Erythroblast (primary cell): ENCODE results near the gene ACRBP.
A peak's percentile ranks its signal among the peaks of the same experiment; 100 is the strongest.

ENCODE experiments used
- DNase-seq, 2 experiments: peaks; one replicate each; lab custom pipeline; 2025; lab: John Stamatoyannopoulos, UW
- GATA1 ChIP-seq: IDR thresholded peaks from 2 replicates; pipeline ENCODE4 v1.6.1; 2011; ENCODE audit warnings: low read depth, mild to moderate bottlenecking, control low read depth, low read length, moderate library complexity
- POLR2A ChIP-seq: IDR thresholded peaks from 2 replicates; pipeline ENCODE4 v1.6.1; 2011; ENCODE audit warnings: mild to moderate bottlenecking, low read length

Gene ACRBP

DNA sequence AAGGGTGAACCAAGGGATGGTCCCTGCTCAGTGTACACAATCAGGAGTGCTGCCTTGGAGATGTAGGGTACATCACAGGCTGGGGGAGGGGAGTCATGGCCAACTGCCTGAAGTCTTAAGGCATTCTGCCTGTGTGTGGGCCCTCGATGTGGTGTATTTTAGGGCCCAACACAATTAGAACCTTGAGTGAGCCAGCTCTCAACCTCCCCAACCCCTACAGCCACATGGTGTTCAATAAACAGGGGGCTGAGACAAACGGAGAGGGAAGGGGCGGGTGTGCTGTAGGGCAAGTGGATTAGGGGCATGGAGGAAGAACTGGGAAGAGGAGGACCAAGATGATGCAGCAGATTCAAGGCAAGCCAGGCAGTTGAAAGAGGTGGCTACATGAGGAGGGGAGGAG is 31.4 kb downstream of the ACRBP start:
- no peak for DNase-seq
- TF ChIP-seq GATA1, result no peak
- TF ChIP-seq POLR2A, result no peak

DNA sequence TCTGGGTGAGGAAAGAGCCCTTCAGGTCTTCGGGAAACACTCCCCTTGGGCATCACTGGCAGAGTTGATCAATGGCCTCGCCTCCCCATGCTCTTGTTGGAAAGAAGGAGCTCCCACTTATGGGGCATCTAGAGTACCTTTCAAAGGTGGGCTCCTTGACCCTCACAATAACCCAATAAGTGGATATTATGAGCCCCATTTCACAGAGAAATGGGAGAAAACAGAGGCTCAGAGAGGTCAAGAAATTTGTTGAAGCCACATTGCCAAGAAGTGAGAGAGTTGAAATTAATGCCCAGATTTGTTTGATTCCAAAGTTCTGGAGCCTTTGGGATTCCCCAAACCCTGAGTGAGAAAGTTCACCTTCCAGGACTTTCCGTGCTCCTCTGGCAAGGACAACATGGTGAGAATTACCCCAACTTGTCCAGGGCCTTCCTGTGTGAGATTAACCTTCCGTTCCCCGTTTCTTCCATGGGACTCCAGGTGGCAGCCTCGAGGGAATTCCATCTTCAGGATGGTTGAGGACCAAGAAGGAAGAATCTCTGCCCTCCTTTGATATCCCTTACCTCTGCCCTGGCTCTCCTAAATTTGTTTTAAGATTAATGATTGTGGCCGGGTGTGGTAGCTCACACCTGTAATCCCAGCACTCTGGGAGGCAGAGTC is 32.6 kb downstream of the ACRBP start:
- TF ChIP-seq GATA1 (no peak), POLR2A (no peak)
- DNase-seq, result no peak

DNA sequence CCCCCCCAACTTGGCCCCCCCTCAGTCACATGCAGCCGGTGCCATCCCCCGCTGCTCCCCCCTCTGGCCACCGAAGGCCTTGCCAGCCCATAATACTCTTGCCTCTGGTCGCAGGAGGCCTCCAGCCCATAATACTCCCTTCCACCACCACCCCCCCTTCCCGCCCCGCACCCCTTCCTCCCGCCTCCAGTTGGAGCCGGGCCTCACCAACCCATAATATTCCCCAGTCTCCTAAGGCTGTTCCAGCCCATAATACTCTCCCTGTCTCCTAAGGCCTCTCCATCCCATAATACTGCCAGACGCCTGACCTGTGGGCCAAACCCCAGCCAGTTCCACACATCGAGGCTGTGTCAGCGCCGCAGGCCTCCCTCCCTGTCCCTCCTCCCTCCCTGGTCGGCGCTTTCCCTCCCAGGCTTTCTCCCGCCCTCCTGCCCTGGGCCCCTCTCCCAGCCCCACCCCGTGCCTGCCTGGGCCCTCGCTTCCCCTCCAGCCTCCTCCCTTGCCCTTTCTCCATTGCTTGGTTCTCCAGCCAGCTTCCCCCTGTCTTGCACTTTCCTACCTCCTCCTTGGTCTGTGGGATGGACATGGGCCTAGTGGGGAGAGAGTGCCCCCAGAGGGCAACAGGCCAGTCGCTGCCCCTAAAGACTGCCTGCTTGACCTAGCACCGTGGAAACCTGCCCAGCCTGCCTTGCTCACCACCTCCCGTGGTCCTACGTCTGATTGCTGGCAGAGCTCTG is 33.3 kb downstream of the ACRBP start:
- peak; percentile 96 to 97 for DNase-seq
- TF ChIP-seq POLR2A (no peak), GATA1 (no peak)

- peak; percentile 89 to 90 for DNase-seq
- TF ChIP-seq GATA1, result no peak
- TF ChIP-seq POLR2A, result no peak
These were observed 34.0 kb downstream of the ACRBP start for GRCh38 chr12:6613015-6613775.

DNA sequence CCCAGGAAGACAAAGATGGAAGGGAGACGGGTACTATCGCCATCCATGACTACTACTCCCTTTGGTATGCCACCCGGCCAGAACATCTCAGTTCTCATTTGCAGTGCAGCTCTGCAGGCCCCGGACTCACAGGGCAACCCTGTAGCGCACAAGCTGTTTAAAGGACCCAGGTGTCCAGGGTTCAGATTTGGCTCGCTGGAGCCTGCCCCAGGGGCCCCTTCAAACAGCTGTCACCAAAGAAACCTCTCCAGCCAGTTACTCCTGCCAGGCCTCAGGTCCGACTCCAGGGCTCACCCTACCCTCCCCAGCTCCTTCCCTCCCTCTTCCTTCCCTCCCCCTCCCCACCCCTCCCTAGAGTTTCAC is 34.6 kb downstream of the ACRBP start:
- no peak for TF ChIP-seq GATA1
- TF ChIP-seq POLR2A, result no peak

GRCh38 chr12:6612247-6612646 is 35.0 kb downstream of the ACRBP start:
- no peak for TF ChIP-seq GATA1
- TF ChIP-seq POLR2A, result no peak
- DNase-seq, result no peak

More for the DNA sequence above, 34.6 kb downstream of the ACRBP start:
- no peak for DNase-seq

DNA sequence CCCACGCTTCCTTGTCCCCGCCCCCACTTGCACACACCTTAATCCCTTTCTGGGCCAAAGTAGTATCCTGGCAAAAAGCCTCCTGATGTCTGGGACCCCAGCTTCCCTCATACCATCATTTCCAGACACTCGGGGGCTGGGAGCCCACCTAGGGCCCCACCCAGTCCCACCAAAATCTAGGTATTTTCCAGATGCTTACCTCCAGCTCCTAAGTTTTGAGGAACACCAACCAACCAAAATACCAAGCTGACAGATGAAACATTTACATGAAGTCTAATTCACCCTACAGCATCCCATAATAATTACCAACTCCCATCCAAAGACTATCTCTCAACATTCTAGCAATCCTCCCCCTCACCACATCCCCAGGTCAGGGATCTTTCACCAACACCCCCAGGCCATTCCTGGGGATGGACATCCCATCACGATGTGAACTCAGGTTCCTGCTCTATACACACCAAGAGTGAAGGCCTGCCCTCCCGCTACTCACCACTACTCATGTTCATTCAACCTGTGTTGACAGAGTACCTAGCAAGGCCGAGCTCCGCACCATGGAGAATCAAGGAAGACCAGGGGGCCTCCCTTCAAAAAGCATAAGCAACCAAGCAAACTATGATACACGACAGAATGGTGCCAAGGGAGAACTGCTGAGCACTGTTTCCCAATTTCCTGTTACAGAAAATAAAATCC is 38.5 kb downstream of the ACRBP start:
- TF ChIP-seq GATA1, result no peak
- no peak for TF ChIP-seq POLR2A
- peak; percentile 45 to 48 for DNase-seq

DNA sequence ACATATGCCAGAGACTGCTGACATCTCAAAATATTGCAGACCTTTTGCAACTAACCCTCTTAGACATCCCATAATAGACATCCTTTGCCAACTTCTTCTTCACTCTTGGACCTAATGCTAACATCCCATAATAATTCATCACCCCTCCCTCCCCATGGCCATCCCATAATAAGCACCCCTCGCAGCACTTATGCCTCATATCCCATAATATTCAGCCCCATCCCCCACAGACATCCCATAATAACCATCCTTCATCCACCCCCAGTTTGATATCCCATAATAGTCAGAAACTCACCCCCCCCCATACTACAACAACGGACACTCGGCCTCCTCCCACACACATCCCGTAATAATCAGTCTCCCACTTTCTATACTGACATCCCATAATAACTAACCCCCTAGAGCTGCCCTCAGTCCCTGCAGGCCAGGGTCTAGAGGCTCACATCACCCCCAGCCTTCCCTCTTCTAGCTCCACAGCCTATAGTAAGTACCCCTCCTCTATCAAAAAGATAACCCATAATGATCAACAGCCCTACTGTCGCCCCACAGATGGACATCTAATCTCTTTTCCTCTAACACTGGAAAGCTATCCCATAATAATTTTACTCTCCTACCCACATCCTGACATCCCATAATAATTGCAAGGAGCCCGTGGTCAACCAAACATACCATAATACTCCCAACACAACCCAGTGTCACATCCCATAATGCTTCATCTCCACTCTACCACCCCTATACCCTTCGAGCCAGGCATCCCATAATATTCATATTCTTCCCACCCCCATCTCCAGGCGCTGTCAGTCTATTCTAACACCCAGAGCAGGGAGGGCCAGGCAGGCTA is 39.3 kb downstream of the ACRBP start:
- TF ChIP-seq GATA1, result no peak
- peak; percentile 17 for TF ChIP-seq POLR2A
- DNase-seq, result peak; percentile 91 to 92

GRCh38 chr12:6606331-6607131 is 40.7 kb downstream of the ACRBP start:
- DNase-seq, result peak; percentile 66 to 77
- no peak for TF ChIP-seq POLR2A
- TF ChIP-seq GATA1, result no peak

DNA sequence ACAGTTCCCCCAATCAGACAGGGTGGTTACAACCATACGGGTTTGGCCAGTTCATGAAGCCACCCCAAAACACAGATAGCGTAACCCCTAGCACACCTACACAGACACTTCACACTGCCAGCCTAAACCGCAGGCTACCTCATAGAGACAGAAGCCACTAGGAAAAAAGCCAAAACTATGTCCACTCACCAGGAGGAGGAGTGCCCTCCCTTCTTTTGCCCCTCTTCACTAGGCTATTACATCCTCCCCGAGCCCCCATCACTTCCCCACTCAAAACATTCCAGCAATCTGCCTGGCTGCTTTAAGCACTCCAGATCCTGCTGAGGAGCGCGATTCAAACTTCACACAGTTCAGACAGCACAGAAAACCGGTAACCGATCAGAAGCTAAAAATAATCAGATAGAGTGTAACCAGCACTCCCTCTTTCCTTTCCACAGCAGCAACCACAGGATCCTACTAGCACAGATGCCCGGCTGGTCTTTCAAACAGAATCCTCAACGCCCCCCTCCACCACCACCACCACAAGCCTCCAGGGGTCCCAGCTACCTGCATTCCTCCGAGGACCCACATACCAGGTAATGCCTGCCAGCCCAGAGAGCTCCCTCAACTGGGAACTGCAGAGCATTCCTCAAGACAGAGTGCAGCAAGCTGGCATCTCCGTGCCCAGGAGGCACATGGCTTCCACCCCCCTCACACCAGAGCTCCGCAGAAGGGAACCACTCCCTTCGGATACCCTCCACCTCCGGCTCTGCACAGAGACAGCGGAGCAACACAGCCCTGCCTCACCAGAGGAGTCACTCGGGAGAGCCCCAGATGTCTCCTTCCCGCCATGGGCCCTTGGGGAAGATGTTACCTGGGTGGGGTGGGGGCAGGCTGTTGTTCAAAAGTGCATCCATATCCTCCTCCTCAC is 41.6 kb downstream of the ACRBP start:
- DNase-seq, result peak; percentile 53 to 66
- TF ChIP-seq POLR2A, result peak; percentile 43
- no peak for TF ChIP-seq GATA1
